HUES48 (cell line): ENCODE measurements around the gene IFT74.

Source experiments
- H3K27ac ChIP-seq: one replicate; pipeline ENCODE4 v1.7.0; 2013; ENCODE audit warnings: low read depth, low read length, inconsistent platforms
- H3K27me3 ChIP-seq: 2 replicates; pipeline ENCODE4 v1.6.1; 2013; ENCODE audit warnings: mild to moderate bottlenecking, low read length; ENCODE audit not compliant: control insufficient read depth, insufficient read depth
- H3K36me3 ChIP-seq: 2 replicates; pipeline ENCODE4 v1.6.1; 2013; ENCODE audit warnings: low read length; ENCODE audit not compliant: control insufficient read depth, insufficient read depth
- H3K4me1 ChIP-seq: 2 replicates; pipeline ENCODE4 v1.6.1; 2013; ENCODE audit warnings: mild to moderate bottlenecking, low read length; ENCODE audit not compliant: control insufficient read depth, insufficient read depth
- H3K4me3 ChIP-seq: 2 replicates; pipeline ENCODE4 v1.5.1; 2013; ENCODE audit warnings: mild to moderate bottlenecking, low read depth, low read length
- H3K9ac ChIP-seq: 2 replicates; pipeline ENCODE4 v1.6.1; 2013; ENCODE audit warnings: mild to moderate bottlenecking, low read depth, low read length, moderate library complexity
- H3K9me3 ChIP-seq: 2 replicates; pipeline ENCODE4 v1.6.1; 2013; ENCODE audit warnings: low read length; ENCODE audit not compliant: control insufficient read depth, insufficient read depth

IFT74 gene

DNA sequence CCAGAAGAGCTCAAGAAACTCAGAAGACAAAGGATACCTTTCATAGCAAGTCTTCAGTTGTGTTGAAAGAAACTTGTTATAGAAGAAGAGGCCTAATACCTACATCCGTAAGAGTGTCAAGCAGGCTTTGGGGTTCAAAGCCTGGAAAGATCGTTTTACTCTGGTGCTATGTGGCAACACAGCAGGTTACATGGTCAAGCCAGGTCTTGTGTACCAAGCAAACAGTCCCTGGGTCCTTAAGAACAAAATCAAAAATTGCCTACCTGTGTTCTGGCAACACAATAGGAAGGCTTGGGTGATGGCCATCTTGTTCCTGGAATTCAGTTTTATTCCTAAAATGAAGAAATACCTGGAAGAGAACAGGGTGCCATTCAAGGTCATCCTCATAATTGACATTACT, 81.3 kb downstream of the IFT74 start:
- Histone ChIP-seq H3K4me1 (0 out of 2 replicates have a peak, but pooled peaks cover 3% of the 10 kb centered on the region), H3K4me3 (no peak overlapping the region), H3K9me3 (no peaks in the 10 kb centered on the region), H3K27ac (no peak overlapping the region), H3K36me3 (no peaks in the 10 kb centered on the region), H3K27me3 (no peaks in the 10 kb centered on the region), H3K9ac (no peak overlapping the region)

DNA sequence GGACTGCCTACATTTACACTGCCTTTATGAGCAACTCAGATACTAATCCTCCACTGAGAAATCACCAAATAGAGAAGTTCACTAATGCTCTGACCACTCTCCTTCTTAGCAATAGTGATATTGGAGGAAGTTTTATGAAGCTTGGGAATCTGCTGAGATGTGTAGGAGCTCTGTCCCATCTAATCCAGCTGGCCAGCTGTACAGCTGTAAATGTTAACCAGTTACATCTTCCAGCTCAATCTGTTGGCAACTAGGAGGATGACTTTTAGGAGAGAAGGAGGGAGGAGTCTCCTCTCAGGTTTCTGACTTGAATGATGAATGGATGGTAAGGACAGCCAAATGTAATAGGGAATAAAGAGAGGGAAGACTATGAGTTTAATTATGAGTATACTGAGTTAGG, 85.5 kb downstream of the IFT74 start:
- no peak overlapping the region for H3K27ac ChIP-seq
- H3K27me3 ChIP-seq: no peaks in the 10 kb centered on the region
- no peaks in the 10 kb centered on the region for H3K9me3 ChIP-seq
- 0 out of 2 replicates have a peak, but pooled peaks cover 3% of the 10 kb centered on the region for H3K4me1 ChIP-seq
- H3K36me3 ChIP-seq: no peaks in the 10 kb centered on the region
- H3K4me3 ChIP-seq: no peak overlapping the region
- no peak overlapping the region for H3K9ac ChIP-seq

DNA sequence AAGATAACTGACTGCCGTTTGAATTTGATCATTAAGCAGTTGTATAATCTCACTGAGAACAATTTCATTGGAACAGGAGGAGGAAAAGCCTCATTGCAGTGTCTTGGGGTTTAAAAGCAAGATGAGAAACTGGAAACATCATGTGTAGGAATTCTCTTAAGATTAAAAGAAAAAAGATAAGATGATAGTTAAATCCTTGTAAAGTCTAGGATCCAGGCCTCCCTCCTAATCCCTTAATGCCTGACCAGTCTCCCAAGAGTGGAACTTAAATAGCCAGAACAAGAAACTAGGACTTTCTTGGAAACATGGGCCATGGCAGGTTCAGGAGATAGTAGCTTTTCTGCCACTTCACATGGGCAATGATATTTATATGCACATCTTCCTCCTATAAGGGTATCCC, 86.3 kb downstream of the IFT74 start:
- Histone ChIP-seq H3K9me3 (no peaks in the 10 kb centered on the region), H3K9ac (no peak overlapping the region), H3K27ac (no peak overlapping the region), H3K4me3 (no peak overlapping the region), H3K27me3 (no peaks in the 10 kb centered on the region), H3K36me3 (no peaks in the 10 kb centered on the region), H3K4me1 (0 out of 2 replicates have a peak, but pooled peaks cover 3% of the 10 kb centered on the region)

DNA sequence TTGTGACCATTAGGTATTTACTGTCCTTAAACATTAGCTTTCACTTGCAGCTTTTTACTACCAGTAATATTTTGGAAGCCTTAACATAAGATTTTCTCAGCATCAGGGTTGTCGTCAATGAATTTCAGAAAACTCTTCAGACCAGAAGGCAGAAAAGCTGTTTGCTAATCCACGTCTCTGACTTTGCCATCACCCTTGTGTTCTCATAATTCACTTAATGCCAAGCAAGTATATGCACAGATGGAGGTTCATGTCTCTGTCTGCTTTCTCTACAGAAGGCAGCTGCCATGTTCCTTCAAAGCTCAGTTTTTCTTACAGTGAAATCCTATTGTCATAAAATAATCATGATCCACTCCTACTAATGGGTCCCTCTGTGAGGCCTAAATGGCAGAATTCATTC, 87.0 kb downstream of the IFT74 start:
- Histone ChIP-seq H3K27ac (no peak overlapping the region), H3K36me3 (no peaks in the 10 kb centered on the region)

DNA sequence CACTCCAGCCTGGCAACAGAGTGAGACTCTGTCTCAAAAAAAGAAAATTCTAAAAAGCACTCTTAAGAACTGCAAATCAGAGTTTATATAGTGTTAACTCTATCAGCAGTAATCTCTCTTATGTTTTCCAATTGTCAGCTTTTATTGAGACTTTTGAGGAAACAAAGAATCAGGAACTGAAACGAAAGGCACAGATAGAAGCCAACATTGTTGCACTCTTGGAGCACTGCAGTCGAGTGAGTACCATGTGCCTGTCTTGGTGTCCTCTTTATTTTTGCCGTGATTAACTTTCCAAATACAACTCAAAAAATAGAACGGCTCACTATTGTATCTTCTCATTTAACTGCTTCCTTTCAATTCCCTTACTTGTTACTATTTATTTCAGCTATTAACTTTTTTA, 90.9 kb downstream of the IFT74 start:
- H3K27me3 ChIP-seq: no peaks in the 10 kb centered on the region
- no peak overlapping the region for H3K9ac ChIP-seq
- no peak overlapping the region for H3K27ac ChIP-seq
- H3K4me3 ChIP-seq: no peak overlapping the region
- H3K9me3 ChIP-seq: no peaks in the 10 kb centered on the region
- H3K4me1 ChIP-seq: no peaks in the 10 kb centered on the region
- no peaks in the 10 kb centered on the region for H3K36me3 ChIP-seq

More for the DNA sequence above, 87.0 kb downstream of the IFT74 start:
- H3K9me3 ChIP-seq: no peaks in the 10 kb centered on the region
- H3K4me3 ChIP-seq: no peak overlapping the region
- H3K9ac ChIP-seq: no peak overlapping the region
- no peaks in the 10 kb centered on the region for H3K4me1 ChIP-seq
- H3K27me3 ChIP-seq: no peaks in the 10 kb centered on the region

DNA sequence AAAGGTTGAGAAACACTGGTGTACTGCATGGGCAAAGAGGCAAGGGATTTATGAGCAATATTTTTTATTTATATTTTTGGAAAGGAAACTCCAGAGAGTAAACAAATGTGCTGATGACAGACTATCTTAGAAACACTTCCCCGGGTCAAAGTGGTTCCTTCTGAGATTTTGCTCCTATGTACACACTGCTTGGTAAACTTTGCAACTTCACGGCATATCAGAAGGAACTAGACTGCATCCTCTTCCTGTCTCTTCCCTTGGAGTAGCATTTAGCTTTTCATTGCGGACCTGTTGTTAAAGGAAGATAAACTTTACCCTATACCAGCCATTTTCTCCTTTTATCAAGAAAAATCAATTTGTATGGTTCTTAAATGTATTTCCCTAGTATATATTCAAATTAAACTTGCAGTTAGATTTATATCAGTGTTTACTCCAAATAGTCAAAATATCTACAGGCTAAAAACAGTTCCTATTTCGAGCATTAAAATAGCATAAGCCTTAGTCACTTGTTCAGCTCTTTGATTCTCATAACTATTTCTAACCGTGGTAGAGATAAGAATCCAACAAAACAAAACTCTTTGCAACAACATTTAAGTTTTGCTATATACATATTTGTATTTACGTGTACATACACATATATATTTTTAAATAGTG, 97.3 kb downstream of the IFT74 start:
- Histone ChIP-seq H3K36me3 (no peaks in the 10 kb centered on the region), H3K9ac (no peak overlapping the region), H3K27ac (no peak overlapping the region), H3K9me3 (no peaks in the 10 kb centered on the region), H3K4me3 (no peak overlapping the region), H3K27me3 (no peaks in the 10 kb centered on the region), H3K4me1 (no peaks in the 10 kb centered on the region)

DNA sequence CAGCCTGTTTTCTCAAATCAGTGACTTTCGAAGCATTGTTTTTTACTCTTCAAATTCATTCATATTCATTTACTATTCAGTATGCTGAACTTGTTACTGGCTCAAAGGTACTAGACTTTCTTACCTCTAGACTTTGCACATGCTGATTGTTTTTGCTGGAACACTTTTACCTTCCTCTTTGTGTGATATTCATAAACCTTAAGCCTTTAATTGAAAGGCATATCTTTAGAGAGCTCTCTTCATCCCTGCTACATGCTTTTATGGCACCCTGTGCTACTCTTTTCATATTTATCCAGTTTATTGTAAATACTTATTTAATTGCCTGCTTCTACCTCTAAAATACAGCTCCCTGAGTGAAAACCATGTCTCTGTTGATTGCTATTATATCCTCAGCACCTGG, 97.9 kb downstream of the IFT74 start:
- Histone ChIP-seq H3K36me3 (no peaks in the 10 kb centered on the region), H3K4me3 (no peak overlapping the region), H3K27ac (no peak overlapping the region), H3K4me1 (no peaks in the 10 kb centered on the region), H3K9me3 (no peaks in the 10 kb centered on the region), H3K27me3 (no peaks in the 10 kb centered on the region), H3K9ac (no peak overlapping the region)

DNA sequence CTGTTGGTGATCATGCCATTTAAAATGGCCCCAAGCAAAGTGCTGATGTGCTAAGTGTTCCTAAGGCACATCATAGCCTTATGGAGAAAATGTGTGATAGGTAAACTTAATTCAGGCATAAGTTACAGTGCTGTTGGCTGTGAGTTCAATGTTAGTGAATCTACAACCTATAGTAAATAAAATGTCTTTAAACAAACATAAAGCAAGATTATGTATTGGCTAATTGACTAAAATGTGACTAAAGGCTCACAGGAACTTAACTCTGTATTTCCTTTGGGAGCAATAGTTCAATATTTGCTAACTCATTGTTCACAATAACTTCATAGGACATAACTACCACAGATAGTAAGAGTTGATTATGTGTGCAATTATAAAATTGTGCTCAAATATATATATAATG, 98.6 kb downstream of the IFT74 start:
- no peaks in the 10 kb centered on the region for H3K9me3 ChIP-seq
- no peaks in the 10 kb centered on the region for H3K27me3 ChIP-seq
- H3K4me1 ChIP-seq: no peaks in the 10 kb centered on the region
- no peak overlapping the region for H3K27ac ChIP-seq
- no peak overlapping the region for H3K9ac ChIP-seq
- no peak overlapping the region for H3K4me3 ChIP-seq
- H3K36me3 ChIP-seq: no peaks in the 10 kb centered on the region

DNA sequence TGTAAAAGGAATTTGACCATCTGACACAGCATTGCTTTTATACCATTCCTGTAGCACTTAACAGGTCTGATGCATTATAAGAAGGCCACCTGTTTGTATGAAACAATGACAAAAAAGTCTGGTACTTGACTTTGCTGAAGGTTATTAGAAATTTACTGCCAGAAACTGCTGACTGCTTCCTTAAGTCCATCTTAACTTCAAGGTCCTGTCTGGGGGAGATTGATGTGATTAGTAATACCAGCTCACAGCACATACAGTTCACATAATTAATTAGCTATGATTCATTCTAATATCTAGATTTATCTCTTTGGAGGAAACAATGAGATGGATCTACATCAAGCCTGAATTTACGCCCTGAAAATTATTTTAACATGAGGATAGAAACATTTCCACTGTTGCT, 103.2 kb downstream of the IFT74 start:
- Histone ChIP-seq H3K4me1 (no peaks in the 10 kb centered on the region), H3K4me3 (no peak overlapping the region), H3K9ac (no peak overlapping the region), H3K27me3 (no peaks in the 10 kb centered on the region), H3K27ac (no peak overlapping the region), H3K9me3 (no peaks in the 10 kb centered on the region), H3K36me3 (no peaks in the 10 kb centered on the region)

DNA sequence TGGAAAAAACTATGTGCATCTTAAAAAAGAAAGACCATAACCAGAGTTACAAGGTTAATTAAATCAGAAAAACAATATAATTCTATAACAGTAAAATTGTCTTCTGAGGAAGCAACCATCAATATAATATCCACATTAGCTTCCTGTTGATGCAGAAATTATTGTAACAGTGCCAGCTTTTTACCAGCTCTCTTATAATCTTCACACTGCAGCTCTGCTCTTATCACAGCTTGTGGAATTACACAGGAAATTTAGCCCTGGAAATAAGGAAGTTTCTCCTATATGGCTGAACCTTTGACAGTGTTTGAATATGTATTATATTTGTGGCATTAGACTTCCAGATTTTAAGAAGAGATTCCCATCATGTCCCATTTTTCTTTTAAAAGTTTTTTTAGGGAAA, 103.7 kb downstream of the IFT74 start:
- Histone ChIP-seq H3K9me3 (no peaks in the 10 kb centered on the region), H3K36me3 (no peaks in the 10 kb centered on the region), H3K9ac (no peak overlapping the region), H3K4me3 (no peak overlapping the region), H3K4me1 (no peaks in the 10 kb centered on the region), H3K27ac (no peak overlapping the region), H3K27me3 (no peaks in the 10 kb centered on the region)

DNA sequence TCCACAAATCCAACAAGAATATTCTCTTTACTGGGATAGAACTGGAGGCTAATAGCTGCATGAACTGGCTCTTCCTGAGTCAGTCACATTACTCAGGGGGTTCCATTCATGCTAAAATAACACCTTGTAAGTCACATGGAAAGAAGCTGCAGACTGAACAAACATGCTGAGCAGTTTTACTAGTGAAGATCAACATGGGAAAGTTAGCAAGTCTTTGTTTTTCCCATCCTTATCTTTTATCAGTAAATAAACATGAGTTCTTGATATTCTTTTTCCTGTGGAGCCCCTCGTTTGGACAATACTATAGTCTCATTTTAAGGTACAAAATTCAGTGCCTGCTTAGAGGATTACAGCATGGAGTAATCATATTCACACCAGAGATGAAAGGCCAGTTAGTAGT, 109.1 kb downstream of the IFT74 start:
- Histone ChIP-seq H3K4me1 (no peaks in the 10 kb centered on the region), H3K9ac (no peak overlapping the region), H3K4me3 (no peak overlapping the region), H3K36me3 (no peaks in the 10 kb centered on the region), H3K9me3 (no peaks in the 10 kb centered on the region), H3K27ac (no peak overlapping the region), H3K27me3 (no peaks in the 10 kb centered on the region)
